ENCODE data around the gene GPR37. TPM values are rescaled to one million over a fixed set of nuclear protein-coding genes. Genes with fewer than 3 reads are reported as not detected.

The GPR37 gene
- total RNA-seq, 1 experiment from 2014 or later: 1.6 TPM

GRCh38 chr7:124801330-124801895, 35.8 kb upstream of the GPR37 start:
- no peak for TF ChIP-seq CTCF (conservative IDR thresholded peaks at IDR 0.05)
- H3K79me2 ChIP-seq (ENCODE audit: insufficient read depth, low read length): no peaks in the 10 kb centered on the region
- DNase-seq: no peak
- no peak overlapping the region for H3K23ac ChIP-seq (ENCODE audit: insufficient read length, low read depth, low read length)
- H3K4me2 ChIP-seq (ENCODE audit: insufficient read depth, insufficient read length, low read length): no peak overlapping the region
- no peak overlapping the region for H4K5ac ChIP-seq (ENCODE audit: insufficient read length, low read depth, low read length)
- no peak overlapping the region for H4K91ac ChIP-seq (ENCODE audit: insufficient read length, low read depth, low read length)
- H3K9me3 ChIP-seq (ENCODE audit: control insufficient read depth, low read depth, low read length): no peaks in the 10 kb centered on the region
- Mint-ChIP-seq H3K36me3 (ENCODE audit: insufficient read depth in 1 of 3, low read depth in 3 of 3) (no peaks in the 10 kb centered on the region), H3K27me3 (ENCODE audit: low read depth) (no peaks in the 10 kb centered on the region), H3K27ac (no peak overlapping the region), H3K4me1 (peaks cover 10 to 11% of the 10 kb centered on the region in 2 experiments), H3K4me3 (no peak overlapping the region), H3K9me3 (no peaks in the 10 kb centered on the region)
- H4K8ac ChIP-seq (replicated peaks; ENCODE audit: insufficient read length, low read depth, low read length): no peak overlapping the region
- no peak overlapping the region for H3T11ph ChIP-seq (ENCODE audit: low read length)
- no peak overlapping the region for H2AK5ac ChIP-seq (ENCODE audit: insufficient read length, low read length)
- no peak overlapping the region for H3K27ac ChIP-seq (ENCODE audit: insufficient read length, low read depth, low read length)
- H3K9ac ChIP-seq (ENCODE audit: extremely low read depth, insufficient read length, low read length): no peak overlapping the region
- no peaks in the 10 kb centered on the region for H4K20me1 ChIP-seq (ENCODE audit: control insufficient read depth, insufficient read depth, insufficient read length)
- H2BK12ac ChIP-seq (ENCODE audit: insufficient read length, low read depth, low read length): no peak overlapping the region
- H2BK120ac ChIP-seq (ENCODE audit: low read depth, low read length, poor library complexity, severe bottlenecking): no peak overlapping the region
- H3K79me1 ChIP-seq (ENCODE audit: insufficient read depth, low read depth, low read length, poor library complexity, severe bottlenecking): no peaks in the 10 kb centered on the region
- no peak overlapping the region for H3K14ac ChIP-seq (ENCODE audit: insufficient read depth, low read length)
- no peaks in the 10 kb centered on the region for H3K4me1 ChIP-seq (ENCODE audit: insufficient read depth, low read length)
- H3K4ac ChIP-seq (ENCODE audit: low read depth, low read length): no peak overlapping the region
- no CpG with 5 or more reads among the region's 1 CpG for WGBS (ENCODE audit: extremely low coverage, insufficient read length, low lambda C conversion rate)
- no peaks in the 10 kb centered on the region for H3K23me2 ChIP-seq (ENCODE audit: insufficient read length, low read depth, low read length, poor library complexity, severe bottlenecking)
- no peak overlapping the region for H2BK15ac ChIP-seq (ENCODE audit: low read depth, low read length)
- no peak overlapping the region for H2BK20ac ChIP-seq (ENCODE audit: low read depth, low read length, poor library complexity, severe bottlenecking)
- H3K56ac ChIP-seq (ENCODE audit: insufficient read length, low read depth, low read length): no peak overlapping the region
- no peak overlapping the region for H3K18ac ChIP-seq (ENCODE audit: insufficient read length, low read depth, low read length)
- no peak overlapping the region for H2AFZ ChIP-seq (ENCODE audit: low read length)
- no peaks in the 10 kb centered on the region for H3K27me3 ChIP-seq (ENCODE audit: insufficient read depth, low read length)
- no peak overlapping the region for H2BK5ac ChIP-seq (ENCODE audit: insufficient read length, low read length)

Data from H9 (cell line).